WTC11 (cell line): ENCODE results near the gene OR11H7. TPM values are rescaled to one million over a fixed set of nuclear protein-coding genes. Genes with fewer than 3 reads are reported as not detected.

ENCODE experiments used
- ATAC-seq: fragments of 200-7000 bp; cut with Tn5 transposase; 2 replicates; pipeline ENCODE4 v1.10.0; 2021; ENCODE audit warnings: mild to moderate bottlenecking, moderate library complexity
- Bru-seq: library from RNA; stranded (reverse); fragments of 400-500 nt; gene quantifications from one replicate; lab custom pipeline; 2021; lab: Mats Ljungman, UMichigan
- CTCF ChIA-PET: fragments of 300-600 bp; sonication (Branson Sonifier 250); formaldehyde crosslinking; loops from one replicate; lab custom pipeline; 2021; ENCODE audit warnings: antibody characterized with exemption; lab: Charles Lee
- POLR2A ChIA-PET: fragments of 350-600 bp; sonication (Branson Sonifier 250); formaldehyde crosslinking; loops from one replicate; lab custom pipeline; 2021; ENCODE audit warnings: antibody characterized with exemption; lab: Charles Lee
- DNase-seq: peaks from one replicate; pipeline ENCODE4 v3.0.0; 2021; ENCODE audit warnings: low spot score
- H3K27ac Mint-ChIP-seq: 2 replicates; pipeline ENCODE4 v1.8.0; 2021; ENCODE audit warnings: mixed read lengths
- H3K27me3 Mint-ChIP-seq: 2 replicates; pipeline ENCODE4 v1.8.0; 2021; ENCODE audit warnings: low read depth, mild to moderate bottlenecking, moderate library complexity, mixed read lengths
- H3K36me3 Mint-ChIP-seq: 2 replicates; pipeline ENCODE4 v1.8.0; 2021; ENCODE audit warnings: mixed read lengths
- H3K4me1 Mint-ChIP-seq: 2 replicates; pipeline ENCODE4 v1.8.0; 2022; ENCODE audit warnings: mixed read lengths
- H3K4me3 Mint-ChIP-seq: 2 replicates; pipeline ENCODE4 v1.8.0; 2021; ENCODE audit warnings: mild to moderate bottlenecking, moderate library complexity, mixed read lengths
- H3K9me3 Mint-ChIP-seq: 2 replicates; pipeline ENCODE4 v1.8.0; 2021; ENCODE audit warnings: mixed read lengths
- CREM ChIP-seq: sonication (generic); formaldehyde crosslinking; IDR thresholded peaks from 2 replicates; pipeline ENCODE4 v1.8.1; 2022; ENCODE audit warnings: mild to moderate bottlenecking, missing genetic modification reagents, moderate library complexity
- FOXP1 ChIP-seq: sonication (generic); formaldehyde crosslinking; IDR thresholded peaks from 2 replicates; pipeline ENCODE4 v1.8.0; 2022; ENCODE audit warnings: missing genetic modification reagents, mild to moderate bottlenecking, moderate library complexity, borderline replicate concordance
- JUN ChIP-seq: sonication (generic); formaldehyde crosslinking; IDR thresholded peaks from 2 replicates; pipeline ENCODE4 v1.8.0; 2023; ENCODE audit warnings: mild to moderate bottlenecking, missing genetic modification reagents
- NFYB ChIP-seq: sonication (generic); formaldehyde crosslinking; conservative IDR thresholded peaks from 2 replicates; pipeline ENCODE4 v1.8.0; 2022; ENCODE audit warnings: low read depth, missing genetic modification reagents
- TP53 ChIP-seq: sonication (generic); formaldehyde crosslinking; IDR thresholded peaks from 2 replicates; pipeline ENCODE4 v1.8.1; 2023; ENCODE audit warnings: mild to moderate bottlenecking, missing genetic modification reagents
- ZNF121 ChIP-seq: sonication (generic); formaldehyde crosslinking; IDR thresholded peaks from 2 replicates; pipeline ENCODE4 v1.8.0; 2023; ENCODE audit warnings: missing genetic modification reagents
- ZNF138 ChIP-seq: sonication (generic); formaldehyde crosslinking; conservative IDR thresholded peaks from 2 replicates; pipeline ENCODE4 v1.8.1; 2022; ENCODE audit warnings: mild to moderate bottlenecking, moderate library complexity, missing genetic modification reagents
- long read RNA-seq, 3 experiments: library from RNA in 1 of 3; library from capped mRNA in 1 of 3; library from polyadenylated mRNA in 1 of 3; unstranded in 2 of 3; stranded (forward) in 1 of 3; transcript quantifications; one replicate each; pipeline ENCODE4 v2.0.0, GENCODE V29; 2021
- total RNA-seq: library from RNA; stranded (reverse); gene quantifications from 3 replicates; pipeline ENCODE4 v1.2.3, GENCODE V29; 2021
- TF ChIP-seq, protein P1 (sequence below): sonication (generic); formaldehyde crosslinking; IDR thresholded peaks from 2 replicates; pipeline ENCODE4 v1.8.0; 2022; ENCODE audit warnings: mild to moderate bottlenecking, missing genetic modification reagents
- TF ChIP-seq, protein P2 (sequence below): sonication (generic); formaldehyde crosslinking; IDR thresholded peaks from 2 replicates; pipeline ENCODE4 v1.8.0; 2022; ENCODE audit warnings: mild to moderate bottlenecking, missing genetic modification reagents
- TF ChIP-seq, protein P3 (sequence below): fragments of 250-450 bp; sonication (Bioruptor Pico); IDR thresholded peaks from 2 replicates; pipeline ENCODE4 v1.9.0; 2021; ENCODE audit warnings: mild to moderate bottlenecking, borderline replicate concordance
- TF ChIP-seq, protein P4 (sequence below): sonication (generic); formaldehyde crosslinking; IDR thresholded peaks from 2 replicates; pipeline ENCODE4 v1.8.1; 2022; ENCODE audit warnings: mild to moderate bottlenecking, missing genetic modification reagents, moderate library complexity, borderline replicate concordance
- TF ChIP-seq, protein P5 (sequence below): sonication (generic); formaldehyde crosslinking; IDR thresholded peaks from 2 replicates; pipeline ENCODE4 v1.8.0; 2023; ENCODE audit warnings: mild to moderate bottlenecking, missing genetic modification reagents
- TF ChIP-seq, protein P6 (sequence below): sonication (generic); formaldehyde crosslinking; conservative IDR thresholded peaks from 2 replicates; pipeline ENCODE4 v1.8.1; 2022; ENCODE audit warnings: mild to moderate bottlenecking, missing genetic modification reagents

The OR11H7 gene
- total RNA-seq (not detected in 3 replicates), Bru-seq, nascent RNA (not detected)
- long read RNA-seq, experiment 1, result 0 reads
- long read RNA-seq, experiment 2, result 0 reads
- long read RNA-seq, experiment 3, result 0 reads

DNA sequence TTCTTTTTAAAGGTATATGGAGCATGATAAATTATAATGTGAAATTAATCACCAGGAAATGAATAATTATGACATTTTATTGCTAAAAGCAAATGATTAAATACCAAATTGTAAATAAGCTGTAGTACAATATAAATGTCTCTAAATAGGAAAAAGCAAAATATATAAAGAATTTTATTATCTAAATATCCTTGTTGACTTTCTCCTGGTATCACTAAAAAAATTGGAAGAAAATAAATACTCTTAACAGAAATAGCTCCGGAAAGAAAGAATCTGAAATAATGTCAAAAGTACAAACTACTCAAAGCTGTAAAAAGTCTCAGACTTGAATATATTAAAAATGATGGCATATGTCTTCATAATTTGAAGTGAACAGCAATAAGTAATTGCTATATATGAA is at the start of gene OR11H7:
Gene OR11H7 (plus strand): TSS at position 301 of the 400 bp plus-strand sequence.
- H3K4me3 Mint-ChIP-seq, result no peak within 1 kb of the TSS
- ChIA-PET CTCF (no interaction called here), POLR2A (no interaction called here)
- TF ChIP-seq CREM (no peak), TP53 (CRISPR knock-in tag) (no peak), ZNF138 (CRISPR knock-in tag) (no peak)
- TF ChIP-seq, protein P1, sequence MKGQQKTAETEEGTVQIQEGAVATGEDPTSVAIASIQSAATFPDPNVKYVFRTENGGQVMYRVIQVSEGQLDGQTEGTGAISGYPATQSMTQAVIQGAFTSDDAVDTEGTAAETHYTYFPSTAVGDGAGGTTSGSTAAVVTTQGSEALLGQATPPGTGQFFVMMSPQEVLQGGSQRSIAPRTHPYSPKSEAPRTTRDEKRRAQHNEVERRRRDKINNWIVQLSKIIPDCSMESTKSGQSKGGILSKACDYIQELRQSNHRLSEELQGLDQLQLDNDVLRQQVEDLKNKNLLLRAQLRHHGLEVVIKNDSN, result no peak
- TF ChIP-seq, protein P2, sequence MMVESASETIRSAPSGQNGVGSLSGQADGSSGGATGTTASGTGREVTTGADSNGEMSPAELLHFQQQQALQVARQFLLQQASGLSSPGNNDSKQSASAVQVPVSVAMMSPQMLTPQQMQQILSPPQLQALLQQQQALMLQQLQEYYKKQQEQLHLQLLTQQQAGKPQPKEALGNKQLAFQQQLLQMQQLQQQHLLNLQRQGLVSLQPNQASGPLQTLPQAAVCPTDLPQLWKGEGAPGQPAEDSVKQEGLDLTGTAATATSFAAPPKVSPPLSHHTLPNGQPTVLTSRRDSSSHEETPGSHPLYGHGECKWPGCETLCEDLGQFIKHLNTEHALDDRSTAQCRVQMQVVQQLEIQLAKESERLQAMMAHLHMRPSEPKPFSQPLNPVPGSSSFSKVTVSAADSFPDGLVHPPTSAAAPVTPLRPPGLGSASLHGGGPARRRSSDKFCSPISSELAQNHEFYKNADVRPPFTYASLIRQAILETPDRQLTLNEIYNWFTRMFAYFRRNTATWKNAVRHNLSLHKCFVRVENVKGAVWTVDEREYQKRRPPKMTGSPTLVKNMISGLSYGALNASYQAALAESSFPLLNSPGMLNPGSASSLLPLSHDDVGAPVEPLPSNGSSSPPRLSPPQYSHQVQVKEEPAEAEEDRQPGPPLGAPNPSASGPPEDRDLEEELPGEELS (CRISPR knock-in tag), result no peak
- H3K27ac Mint-ChIP-seq, result no peak within 1 kb of the TSS
- peaks cover 78% of the 10 kb centered on the region for H3K9me3 Mint-ChIP-seq
- peaks cover 47% of the 10 kb centered on the region for H3K36me3 Mint-ChIP-seq
- ATAC-seq, result no peak
- peaks cover 14% of the 10 kb centered on the region for H3K27me3 Mint-ChIP-seq
- DNase-seq, result no peak
- H3K4me1 Mint-ChIP-seq, result no peaks in the 10 kb centered on the region

DNA sequence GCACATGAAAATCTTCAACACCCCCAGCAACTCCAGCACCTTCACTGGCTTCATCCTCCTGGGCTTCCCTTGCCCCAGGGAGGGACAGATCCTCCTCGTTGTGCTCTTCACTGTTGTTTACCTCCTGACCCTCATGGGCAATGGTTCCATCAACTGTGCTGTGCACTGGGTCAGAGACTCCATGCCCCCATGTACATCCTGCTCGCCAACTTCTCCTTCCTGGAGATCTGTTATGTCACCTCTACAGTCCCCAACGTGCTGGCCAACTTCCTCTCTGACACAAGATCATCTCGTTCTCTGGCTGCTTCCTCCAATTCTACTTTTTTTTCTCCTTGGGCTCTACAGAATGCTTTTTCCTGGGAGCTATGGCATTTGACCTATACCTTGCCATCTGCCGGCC is 49.6 kb upstream of the OR11H7 start:
- H3K4me1 Mint-ChIP-seq, result no peaks in the 10 kb centered on the region
- H3K4me3 Mint-ChIP-seq, result no peak overlapping the region
- TF ChIP-seq, protein P3, sequence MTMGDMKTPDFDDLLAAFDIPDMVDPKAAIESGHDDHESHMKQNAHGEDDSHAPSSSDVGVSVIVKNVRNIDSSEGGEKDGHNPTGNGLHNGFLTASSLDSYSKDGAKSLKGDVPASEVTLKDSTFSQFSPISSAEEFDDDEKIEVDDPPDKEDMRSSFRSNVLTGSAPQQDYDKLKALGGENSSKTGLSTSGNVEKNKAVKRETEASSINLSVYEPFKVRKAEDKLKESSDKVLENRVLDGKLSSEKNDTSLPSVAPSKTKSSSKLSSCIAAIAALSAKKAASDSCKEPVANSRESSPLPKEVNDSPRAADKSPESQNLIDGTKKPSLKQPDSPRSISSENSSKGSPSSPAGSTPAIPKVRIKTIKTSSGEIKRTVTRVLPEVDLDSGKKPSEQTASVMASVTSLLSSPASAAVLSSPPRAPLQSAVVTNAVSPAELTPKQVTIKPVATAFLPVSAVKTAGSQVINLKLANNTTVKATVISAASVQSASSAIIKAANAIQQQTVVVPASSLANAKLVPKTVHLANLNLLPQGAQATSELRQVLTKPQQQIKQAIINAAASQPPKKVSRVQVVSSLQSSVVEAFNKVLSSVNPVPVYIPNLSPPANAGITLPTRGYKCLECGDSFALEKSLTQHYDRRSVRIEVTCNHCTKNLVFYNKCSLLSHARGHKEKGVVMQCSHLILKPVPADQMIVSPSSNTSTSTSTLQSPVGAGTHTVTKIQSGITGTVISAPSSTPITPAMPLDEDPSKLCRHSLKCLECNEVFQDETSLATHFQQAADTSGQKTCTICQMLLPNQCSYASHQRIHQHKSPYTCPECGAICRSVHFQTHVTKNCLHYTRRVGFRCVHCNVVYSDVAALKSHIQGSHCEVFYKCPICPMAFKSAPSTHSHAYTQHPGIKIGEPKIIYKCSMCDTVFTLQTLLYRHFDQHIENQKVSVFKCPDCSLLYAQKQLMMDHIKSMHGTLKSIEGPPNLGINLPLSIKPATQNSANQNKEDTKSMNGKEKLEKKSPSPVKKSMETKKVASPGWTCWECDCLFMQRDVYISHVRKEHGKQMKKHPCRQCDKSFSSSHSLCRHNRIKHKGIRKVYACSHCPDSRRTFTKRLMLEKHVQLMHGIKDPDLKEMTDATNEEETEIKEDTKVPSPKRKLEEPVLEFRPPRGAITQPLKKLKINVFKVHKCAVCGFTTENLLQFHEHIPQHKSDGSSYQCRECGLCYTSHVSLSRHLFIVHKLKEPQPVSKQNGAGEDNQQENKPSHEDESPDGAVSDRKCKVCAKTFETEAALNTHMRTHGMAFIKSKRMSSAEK, result no peak
- no peak for TF ChIP-seq NFYB (CRISPR knock-in tag)
- TF ChIP-seq, protein P4, sequence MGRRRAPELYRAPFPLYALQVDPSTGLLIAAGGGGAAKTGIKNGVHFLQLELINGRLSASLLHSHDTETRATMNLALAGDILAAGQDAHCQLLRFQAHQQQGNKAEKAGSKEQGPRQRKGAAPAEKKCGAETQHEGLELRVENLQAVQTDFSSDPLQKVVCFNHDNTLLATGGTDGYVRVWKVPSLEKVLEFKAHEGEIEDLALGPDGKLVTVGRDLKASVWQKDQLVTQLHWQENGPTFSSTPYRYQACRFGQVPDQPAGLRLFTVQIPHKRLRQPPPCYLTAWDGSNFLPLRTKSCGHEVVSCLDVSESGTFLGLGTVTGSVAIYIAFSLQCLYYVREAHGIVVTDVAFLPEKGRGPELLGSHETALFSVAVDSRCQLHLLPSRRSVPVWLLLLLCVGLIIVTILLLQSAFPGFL (CRISPR knock-in tag), result no peak
- TF ChIP-seq, protein P2 (CRISPR knock-in tag), result no peak
- TF ChIP-seq FOXP1 (CRISPR knock-in tag), result no peak
- TF ChIP-seq, protein P5, sequence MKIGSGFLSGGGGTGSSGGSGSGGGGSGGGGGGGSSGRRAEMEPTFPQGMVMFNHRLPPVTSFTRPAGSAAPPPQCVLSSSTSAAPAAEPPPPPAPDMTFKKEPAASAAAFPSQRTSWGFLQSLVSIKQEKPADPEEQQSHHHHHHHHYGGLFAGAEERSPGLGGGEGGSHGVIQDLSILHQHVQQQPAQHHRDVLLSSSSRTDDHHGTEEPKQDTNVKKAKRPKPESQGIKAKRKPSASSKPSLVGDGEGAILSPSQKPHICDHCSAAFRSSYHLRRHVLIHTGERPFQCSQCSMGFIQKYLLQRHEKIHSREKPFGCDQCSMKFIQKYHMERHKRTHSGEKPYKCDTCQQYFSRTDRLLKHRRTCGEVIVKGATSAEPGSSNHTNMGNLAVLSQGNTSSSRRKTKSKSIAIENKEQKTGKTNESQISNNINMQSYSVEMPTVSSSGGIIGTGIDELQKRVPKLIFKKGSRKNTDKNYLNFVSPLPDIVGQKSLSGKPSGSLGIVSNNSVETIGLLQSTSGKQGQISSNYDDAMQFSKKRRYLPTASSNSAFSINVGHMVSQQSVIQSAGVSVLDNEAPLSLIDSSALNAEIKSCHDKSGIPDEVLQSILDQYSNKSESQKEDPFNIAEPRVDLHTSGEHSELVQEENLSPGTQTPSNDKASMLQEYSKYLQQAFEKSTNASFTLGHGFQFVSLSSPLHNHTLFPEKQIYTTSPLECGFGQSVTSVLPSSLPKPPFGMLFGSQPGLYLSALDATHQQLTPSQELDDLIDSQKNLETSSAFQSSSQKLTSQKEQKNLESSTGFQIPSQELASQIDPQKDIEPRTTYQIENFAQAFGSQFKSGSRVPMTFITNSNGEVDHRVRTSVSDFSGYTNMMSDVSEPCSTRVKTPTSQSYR (CRISPR knock-in tag), result no peak
- TF ChIP-seq, protein P6, sequence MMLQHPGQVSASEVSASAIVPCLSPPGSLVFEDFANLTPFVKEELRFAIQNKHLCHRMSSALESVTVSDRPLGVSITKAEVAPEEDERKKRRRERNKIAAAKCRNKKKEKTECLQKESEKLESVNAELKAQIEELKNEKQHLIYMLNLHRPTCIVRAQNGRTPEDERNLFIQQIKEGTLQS (CRISPR knock-in tag), result no peak
- TF ChIP-seq JUN (CRISPR knock-in tag), result no peak
- no peak for TF ChIP-seq ZNF121 (CRISPR knock-in tag)
- ChIA-PET POLR2A (no interaction called here), CTCF (no interaction called here)
- H3K27me3 Mint-ChIP-seq, result peaks cover 9% of the 10 kb centered on the region
- H3K27ac Mint-ChIP-seq, result no peak overlapping the region
- peaks cover 93% of the 10 kb centered on the region for H3K9me3 Mint-ChIP-seq
- ATAC-seq, result no peak
- peaks cover 64% of the 10 kb centered on the region for H3K36me3 Mint-ChIP-seq
- no peak for DNase-seq
